ENCODE results near the gene ENTPD5. TPM values are rescaled to one million over a fixed set of nuclear protein-coding genes. Genes with fewer than 3 reads are reported as not detected.

Gene ENTPD5
- total RNA-seq, 1 donor from 2014 or later = 22.2 TPM

GRCh38 chr14:73949752-73950734 is 69.0 kb downstream of the ENTPD5 start, which contains the start of the genes COQ6 and FAM161B:
TSS of gene COQ6 (plus strand) at chr14:73950302. CDS start at chr14:73950333, 31 bp downstream.
TSS of gene FAM161B (minus strand) at chr14:73950094. CDS start at chr14:73950026, 68 bp downstream.
- peaks cover 3% of the 10 kb centered on the region for H3K36me3 Mint-ChIP-seq
- peak; percentile 94 for DNase-seq (ENCODE audit: extremely low spot score, unreplicated experiment)
- H3K27me3 Mint-ChIP-seq = no peaks in the 10 kb centered on the region
- H3K9me3 Mint-ChIP-seq = no peaks in the 10 kb centered on the region
- H3K27ac Mint-ChIP-seq = peak within 1 kb of the TSS; percentile 97
- H3K4me1 Mint-ChIP-seq (ENCODE audit: unreplicated experiment) = peaks cover 13% of the 10 kb centered on the region
- H3K4me3 Mint-ChIP-seq = peak within 1 kb of the TSS; percentile 98
- TF ChIP-seq, protein P1, sequence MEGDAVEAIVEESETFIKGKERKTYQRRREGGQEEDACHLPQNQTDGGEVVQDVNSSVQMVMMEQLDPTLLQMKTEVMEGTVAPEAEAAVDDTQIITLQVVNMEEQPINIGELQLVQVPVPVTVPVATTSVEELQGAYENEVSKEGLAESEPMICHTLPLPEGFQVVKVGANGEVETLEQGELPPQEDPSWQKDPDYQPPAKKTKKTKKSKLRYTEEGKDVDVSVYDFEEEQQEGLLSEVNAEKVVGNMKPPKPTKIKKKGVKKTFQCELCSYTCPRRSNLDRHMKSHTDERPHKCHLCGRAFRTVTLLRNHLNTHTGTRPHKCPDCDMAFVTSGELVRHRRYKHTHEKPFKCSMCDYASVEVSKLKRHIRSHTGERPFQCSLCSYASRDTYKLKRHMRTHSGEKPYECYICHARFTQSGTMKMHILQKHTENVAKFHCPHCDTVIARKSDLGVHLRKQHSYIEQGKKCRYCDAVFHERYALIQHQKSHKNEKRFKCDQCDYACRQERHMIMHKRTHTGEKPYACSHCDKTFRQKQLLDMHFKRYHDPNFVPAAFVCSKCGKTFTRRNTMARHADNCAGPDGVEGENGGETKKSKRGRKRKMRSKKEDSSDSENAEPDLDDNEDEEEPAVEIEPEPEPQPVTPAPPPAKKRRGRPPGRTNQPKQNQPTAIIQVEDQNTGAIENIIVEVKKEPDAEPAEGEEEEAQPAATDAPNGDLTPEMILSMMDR (conservative IDR thresholded peaks at IDR 0.05) = no peak

DNA sequence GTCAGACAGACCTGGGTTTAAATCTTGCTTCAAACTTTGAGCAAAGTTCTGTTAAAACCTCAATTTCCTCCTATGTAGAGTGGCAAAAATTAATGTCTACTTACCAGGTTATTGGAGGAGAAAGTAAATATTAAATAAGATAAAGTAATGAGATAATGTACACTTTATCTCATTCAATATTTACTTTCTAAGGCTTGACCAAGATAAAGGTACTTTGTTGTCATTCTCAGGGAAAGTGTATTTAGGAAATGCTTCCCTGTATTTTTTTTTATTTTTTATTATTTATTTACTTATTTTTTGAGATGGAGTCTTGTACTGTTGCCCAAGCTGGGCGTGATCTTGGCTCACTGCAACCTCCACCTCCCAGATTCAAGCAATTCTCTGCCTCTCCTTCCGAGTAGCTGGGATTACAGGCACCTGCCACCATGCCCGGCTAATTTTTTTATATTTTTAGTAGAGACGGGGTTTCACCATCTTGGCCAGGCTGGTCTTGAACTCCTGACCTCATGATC is 73.9 kb downstream of the ENTPD5 start:
- no peak overlapping the region for H3K4me3 Mint-ChIP-seq
- DNase-seq (ENCODE audit: extremely low spot score, unreplicated experiment) = no peak
- H3K36me3 Mint-ChIP-seq = peaks cover 3% of the 10 kb centered on the region
- H3K27ac Mint-ChIP-seq = no peak overlapping the region
- peaks cover 3% of the 10 kb centered on the region for H3K27me3 Mint-ChIP-seq
- H3K4me1 Mint-ChIP-seq (ENCODE audit: unreplicated experiment) = peaks cover 5% of the 10 kb centered on the region
- H3K9me3 Mint-ChIP-seq = no peaks in the 10 kb centered on the region
- TF ChIP-seq, protein P1 (conservative IDR thresholded peaks at IDR 0.05) = no peak

DNA sequence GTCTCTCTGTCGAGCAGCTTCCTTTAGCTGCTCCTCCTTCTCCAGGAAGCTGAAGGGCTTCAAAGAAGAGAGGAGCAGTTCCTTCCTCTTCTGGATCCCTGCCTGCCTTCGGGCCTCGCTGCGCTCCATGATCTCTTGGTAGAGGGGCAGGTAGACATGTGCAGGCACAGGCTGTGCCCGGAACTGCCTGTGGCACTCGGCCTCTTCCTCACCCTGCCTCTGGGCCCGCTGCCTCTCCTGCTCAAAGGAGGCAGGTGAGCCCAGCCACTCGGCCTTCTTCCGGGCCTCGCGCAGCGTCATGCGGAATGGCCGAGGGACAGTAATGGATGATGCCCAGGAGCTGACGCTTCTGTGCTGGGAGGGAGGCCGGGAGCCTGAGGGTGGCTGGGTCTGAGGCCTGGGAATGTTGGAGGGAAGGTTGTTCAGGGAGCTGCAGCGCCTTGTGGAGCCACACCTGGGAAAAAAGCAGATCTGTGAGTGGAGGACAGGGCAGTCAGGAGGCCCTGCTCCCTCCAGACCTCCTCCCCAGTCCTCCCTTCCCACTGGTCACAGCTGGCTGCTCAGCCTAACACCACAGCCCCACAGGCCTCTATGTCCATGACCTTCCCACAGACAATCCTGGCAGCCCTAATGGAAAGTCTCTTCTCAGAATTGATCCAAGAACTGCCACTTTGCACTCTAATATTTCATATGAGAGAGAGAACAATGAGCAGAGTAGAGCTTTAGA is 74.5 kb downstream of the ENTPD5 start:
- H3K27me3 Mint-ChIP-seq = peaks cover 3% of the 10 kb centered on the region
- DNase-seq (ENCODE audit: extremely low spot score, unreplicated experiment) = no peak
- H3K36me3 Mint-ChIP-seq = peaks cover 5% of the 10 kb centered on the region
- H3K4me1 Mint-ChIP-seq (ENCODE audit: unreplicated experiment) = peaks cover under 1% of the 10 kb centered on the region
- H3K27ac Mint-ChIP-seq = no peak overlapping the region
- TF ChIP-seq, protein P1 (conservative IDR thresholded peaks at IDR 0.05) = no peak
- no peak overlapping the region for H3K4me3 Mint-ChIP-seq
- H3K9me3 Mint-ChIP-seq = no peaks in the 10 kb centered on the region

DNA sequence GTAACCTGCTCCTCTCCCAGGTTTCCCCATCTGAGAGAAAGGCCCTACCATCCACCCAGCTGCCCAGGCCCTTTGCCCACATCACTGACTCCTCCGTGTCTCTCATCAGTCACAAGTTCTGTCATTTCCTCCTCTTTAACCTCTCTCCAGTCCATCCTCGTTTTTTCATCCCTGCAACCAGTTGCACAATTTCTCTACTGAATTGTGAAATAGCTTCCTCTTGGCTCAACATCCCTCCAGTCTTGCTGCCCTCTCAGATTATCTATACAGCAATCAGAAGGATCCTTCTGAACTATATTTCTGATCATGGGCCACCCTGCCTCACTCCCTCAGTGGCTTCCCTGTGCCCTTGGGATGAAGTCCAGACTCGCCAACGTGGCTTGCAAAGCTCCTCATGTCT is 76.0 kb downstream of the ENTPD5 start:
- TF ChIP-seq, protein P1 (conservative IDR thresholded peaks at IDR 0.05) = no peak
- Mint-ChIP-seq H3K36me3 (peaks cover 5% of the 10 kb centered on the region), H3K4me1 (ENCODE audit: unreplicated experiment) (no peaks in the 10 kb centered on the region), H3K27me3 (peaks cover 3% of the 10 kb centered on the region), H3K9me3 (no peaks in the 10 kb centered on the region), H3K4me3 (no peak overlapping the region), H3K27ac (peak overlapping the region; percentile 0)
- no peak for DNase-seq (ENCODE audit: extremely low spot score, unreplicated experiment)

DNA sequence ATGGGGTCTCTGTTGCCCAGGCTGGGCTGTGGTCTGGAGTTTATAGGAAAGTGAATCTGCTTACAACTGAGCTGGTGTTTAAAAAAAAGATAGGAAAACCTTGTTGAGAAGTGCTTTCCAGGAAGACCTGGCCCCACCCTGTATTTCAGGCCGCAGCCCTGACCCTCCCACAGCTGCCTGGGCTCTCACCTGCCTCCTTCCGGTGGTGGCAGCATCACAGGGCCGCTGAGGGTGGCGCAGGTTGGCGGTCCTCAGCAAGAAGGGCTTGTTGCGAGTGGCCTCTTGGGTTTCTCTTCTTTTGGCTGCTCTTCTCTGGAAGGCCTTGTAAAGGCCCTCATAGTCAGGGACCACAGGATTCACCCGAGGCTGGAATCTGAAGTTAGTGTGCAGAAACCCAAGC is 76.9 kb downstream of the ENTPD5 start:
- TF ChIP-seq, protein P1 (conservative IDR thresholded peaks at IDR 0.05) = no peak
- Mint-ChIP-seq H3K27ac (no peak overlapping the region), H3K4me3 (no peak overlapping the region), H3K9me3 (no peaks in the 10 kb centered on the region), H3K36me3 (peaks cover 5% of the 10 kb centered on the region), H3K4me1 (ENCODE audit: unreplicated experiment) (no peaks in the 10 kb centered on the region), H3K27me3 (peaks cover 3% of the 10 kb centered on the region)
- DNase-seq (ENCODE audit: extremely low spot score, unreplicated experiment) = no peak

Measured in type B pancreatic cell (in vitro differentiated cells).